Spinal cord (tissue), 10 donors: ENCODE results near the gene QDPR. TPM values are rescaled to one million over a fixed set of nuclear protein-coding genes. Genes with fewer than 3 reads are reported as not detected.
A peak's percentile ranks its signal among the peaks of the same experiment; 100 is the strongest.

Experiments used
- DNase-seq, 6 donors: peaks; one replicate each; pipeline versions ENCODE4 v3.0.0 to v3.0.0-alpha.2; 2013 to 2015; ENCODE audit warnings: low spot score in 6 of 6, low read depth in 4 of 6
- H3K27ac ChIP-seq: one replicate; pipeline ENCODE4 v1.5.1; 2013; ENCODE audit warnings: low read depth, low read length, control low read depth
- H3K27me3 ChIP-seq: one replicate; pipeline ENCODE4 v1.6.1; 2013; ENCODE audit warnings: low read length; ENCODE audit not compliant: control insufficient read depth, insufficient read depth
- H3K36me3 ChIP-seq: one replicate; pipeline ENCODE4 v1.6.1; 2013; ENCODE audit warnings: low read length; ENCODE audit not compliant: control insufficient read depth, insufficient read depth
- H3K4me1 ChIP-seq: one replicate; pipeline ENCODE4 v1.6.1; 2013; ENCODE audit warnings: low read length; ENCODE audit not compliant: control insufficient read depth, insufficient read depth
- H3K4me3 ChIP-seq: one replicate; pipeline ENCODE4 v1.5.1; 2013; ENCODE audit warnings: low read depth, low read length, control low read depth
- H3K9me3 ChIP-seq: one replicate; pipeline ENCODE4 v1.6.1; 2013; ENCODE audit warnings: low read length; ENCODE audit not compliant: control insufficient read depth, insufficient read depth
- WGBS: methylation state at CpG from one replicate; pipeline ENCODE4 v1.1.5; 2013; ENCODE audit warnings: missing lambda C conversion rate; ENCODE audit not compliant: insufficient coverage; 5-methylcytosine and 5-hydroxymethylcytosine counted together
- polyA plus RNA-seq, 2 donors: library from polyadenylated mRNA; unstranded; fragments of 120-200 nt; gene quantifications; one replicate each; pipeline ENCODE4 v1.2.1, GENCODE V29; 2013; ENCODE audit not compliant: insufficient read length in 2 of 2
- total RNA-seq, 2 donors: library from RNA; depleted of rRNA in 1 of 2; stranded (reverse); fragments of 120-200 nt in 1 of 2; fragments of >200 nt in 1 of 2; gene quantifications; one replicate each; pipeline versions ENCODE4 v1.2.3 to v1.2.4, GENCODE V29; 2013 to 2014
- donor health status: healthy.

QDPR gene
- total and polyA plus RNA-seq, 4 donors: 13.6 to 115 (median 77.9) TPM

DNA sequence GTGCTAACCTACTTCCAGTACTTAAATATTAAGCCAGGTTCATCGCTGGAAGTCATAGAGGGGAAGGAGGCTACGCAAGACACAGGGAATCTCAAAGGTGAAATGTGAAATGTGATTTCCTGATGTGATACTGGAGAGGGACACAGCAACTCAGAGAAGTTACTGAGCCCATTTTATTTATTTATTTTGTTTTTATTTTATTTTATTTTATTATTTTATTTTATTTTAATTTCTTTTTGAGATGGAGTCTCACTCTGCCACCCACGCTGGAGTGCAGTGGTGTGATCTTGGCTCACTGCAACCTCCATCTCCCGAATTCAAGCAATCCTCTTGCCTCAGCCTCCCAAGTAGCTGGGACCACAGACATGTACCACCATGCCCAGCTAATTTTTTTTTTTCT lies 22.8 kb upstream of the QDPR start:
- H3K36me3 ChIP-seq: no peaks in the 10 kb centered on the region
- no peak overlapping the region for H3K4me3 ChIP-seq
- no peaks in the 10 kb centered on the region for H3K4me1 ChIP-seq
- no peaks in the 10 kb centered on the region for H3K27me3 ChIP-seq
- DNase-seq: no peak
- WGBS: no CpG with 5 or more reads among the region's 4 CpGs
- no peaks in the 10 kb centered on the region for H3K9me3 ChIP-seq
- H3K27ac ChIP-seq: no peak overlapping the region

GRCh38 chr4:17531538-17532285 lies 19.8 kb upstream of the QDPR start:
- no peaks in the 10 kb centered on the region for H3K36me3 ChIP-seq
- H3K27me3 ChIP-seq: no peaks in the 10 kb centered on the region
- H3K9me3 ChIP-seq: no peaks in the 10 kb centered on the region
- no peak overlapping the region for H3K4me3 ChIP-seq
- H3K4me1 ChIP-seq: no peaks in the 10 kb centered on the region
- 65% methylated on average over 6 of the region's 8 CpGs for WGBS
- no peak for DNase-seq
- no peak overlapping the region for H3K27ac ChIP-seq

DNA sequence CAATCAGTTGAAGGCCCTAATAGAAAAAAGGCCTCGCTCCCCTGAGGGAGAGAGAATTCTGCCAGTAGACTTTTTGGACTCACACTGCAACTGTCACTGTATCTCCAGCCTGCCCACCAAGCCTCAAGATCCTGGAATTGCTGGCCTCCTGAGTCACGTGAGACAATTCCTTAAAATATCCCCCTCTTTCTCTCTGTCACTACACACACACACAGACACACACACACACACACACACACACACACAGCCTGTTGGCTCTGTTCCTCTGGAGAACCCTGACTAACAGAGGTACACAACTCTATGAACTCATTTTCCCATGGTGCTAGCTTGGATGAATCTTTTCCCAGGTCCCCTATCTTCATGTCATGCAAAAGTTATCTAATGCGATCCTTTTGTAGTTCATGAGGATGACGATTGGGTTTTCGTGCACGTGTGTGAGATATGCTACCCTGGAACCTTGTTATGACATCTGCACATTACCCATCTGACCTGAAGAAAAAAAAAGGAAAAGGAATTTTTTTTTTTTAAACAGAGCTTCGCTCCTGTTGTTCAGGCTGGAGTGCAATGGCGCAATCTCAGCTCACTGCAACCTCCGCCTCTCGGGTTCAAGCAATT lies 16.8 kb upstream of the QDPR start:
- Histone ChIP-seq H3K9me3 (no peaks in the 10 kb centered on the region), H3K4me3 (no peak overlapping the region), H3K27me3 (no peaks in the 10 kb centered on the region), H3K4me1 (no peaks in the 10 kb centered on the region), H3K27ac (no peak overlapping the region), H3K36me3 (no peaks in the 10 kb centered on the region)
- WGBS: 88% methylated on average over 5 of the region's 10 CpGs
- DNase-seq: no peak

- no peaks in the 10 kb centered on the region for H3K36me3 ChIP-seq
- H3K9me3 ChIP-seq: no peaks in the 10 kb centered on the region
- no peak overlapping the region for H3K27ac ChIP-seq
- WGBS: 87% methylated on average over 24 of the region's 27 CpGs
- DNase-seq: no peak
- no peak overlapping the region for H3K4me3 ChIP-seq
- no peaks in the 10 kb centered on the region for H3K27me3 ChIP-seq
- H3K4me1 ChIP-seq: no peaks in the 10 kb centered on the region
These were observed 15.0 kb upstream of the QDPR start for GRCh38 chr4:17526695-17527477.

GRCh38 chr4:17523662-17524061 lies 11.8 kb upstream of the QDPR start:
- Histone ChIP-seq H3K36me3 (no peaks in the 10 kb centered on the region), H3K9me3 (no peaks in the 10 kb centered on the region), H3K27ac (no peak overlapping the region), H3K27me3 (no peaks in the 10 kb centered on the region), H3K4me3 (no peak overlapping the region), H3K4me1 (no peaks in the 10 kb centered on the region)
- no peak for DNase-seq
- 55% methylated on average over 2 of the region's 2 CpGs for WGBS

GRCh38 chr4:17521595-17521994 lies 9.7 kb upstream of the QDPR start:
- no peak overlapping the region for H3K4me3 ChIP-seq
- 94% methylated on average over 2 of the region's 5 CpGs for WGBS
- no peak overlapping the region for H3K27ac ChIP-seq
- DNase-seq: no peak
- H3K27me3 ChIP-seq: no peaks in the 10 kb centered on the region
- no peaks in the 10 kb centered on the region for H3K36me3 ChIP-seq
- H3K4me1 ChIP-seq: no peaks in the 10 kb centered on the region
- H3K9me3 ChIP-seq: no peaks in the 10 kb centered on the region

GRCh38 chr4:17517664-17518063 lies 5.8 kb upstream of the QDPR start:
- Histone ChIP-seq H3K4me1 (no peaks in the 10 kb centered on the region), H3K36me3 (no peaks in the 10 kb centered on the region), H3K4me3 (no peak overlapping the region), H3K27me3 (peaks cover 2% of the 10 kb centered on the region), H3K9me3 (no peaks in the 10 kb centered on the region), H3K27ac (no peak overlapping the region)
- peak in 1 of 6 donors; percentile 38 for DNase-seq
- WGBS: 17% methylated on average over 5 of the region's 5 CpGs

DNA sequence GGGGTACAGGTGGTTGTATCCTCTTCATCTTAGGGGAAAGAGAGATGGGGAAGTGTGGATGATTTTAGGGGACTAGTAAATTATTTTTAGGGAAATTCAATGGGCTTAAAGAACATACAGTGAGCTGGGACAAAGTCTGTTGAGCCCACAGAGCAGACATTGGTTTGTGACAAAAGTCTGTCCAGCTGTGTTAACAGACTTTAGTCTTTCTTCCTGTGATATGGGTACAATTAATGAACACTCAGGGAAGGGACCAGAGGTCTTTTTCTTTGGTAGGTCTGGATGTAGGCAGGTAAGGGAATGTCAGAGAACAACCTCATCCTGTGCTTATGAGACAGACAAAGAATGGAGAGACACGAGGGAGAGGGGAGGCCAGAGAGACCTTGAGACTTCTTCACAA lies 5.1 kb upstream of the QDPR start:
- Histone ChIP-seq H3K9me3 (no peaks in the 10 kb centered on the region), H3K4me3 (no peak overlapping the region), H3K4me1 (no peaks in the 10 kb centered on the region), H3K27ac (no peak overlapping the region), H3K27me3 (peaks cover 2% of the 10 kb centered on the region), H3K36me3 (no peaks in the 10 kb centered on the region)
- no peak for DNase-seq
- WGBS: no CpG with 5 or more reads among the region's 1 CpG

- no peak overlapping the region for H3K27ac ChIP-seq
- DNase-seq: peak in 1 of 6 donors; percentile 29
- H3K36me3 ChIP-seq: no peaks in the 10 kb centered on the region
- H3K9me3 ChIP-seq: no peaks in the 10 kb centered on the region
- peaks cover 8% of the 10 kb centered on the region for H3K4me1 ChIP-seq
- H3K27me3 ChIP-seq: peaks cover 2% of the 10 kb centered on the region
- H3K4me3 ChIP-seq: no peak overlapping the region
- WGBS: 84% methylated on average over 9 of the region's 14 CpGs
These were observed 3.8 kb upstream of the QDPR start for GRCh38 chr4:17515445-17516407.
